ENCODE results near the gene CDKL1.
"Not testable (repeated sequence)": the region's sequence is repeated elsewhere in the genome, so short reads cannot be mapped to it uniquely, and the experiment has no call there.

The CDKL1 gene

DNA sequence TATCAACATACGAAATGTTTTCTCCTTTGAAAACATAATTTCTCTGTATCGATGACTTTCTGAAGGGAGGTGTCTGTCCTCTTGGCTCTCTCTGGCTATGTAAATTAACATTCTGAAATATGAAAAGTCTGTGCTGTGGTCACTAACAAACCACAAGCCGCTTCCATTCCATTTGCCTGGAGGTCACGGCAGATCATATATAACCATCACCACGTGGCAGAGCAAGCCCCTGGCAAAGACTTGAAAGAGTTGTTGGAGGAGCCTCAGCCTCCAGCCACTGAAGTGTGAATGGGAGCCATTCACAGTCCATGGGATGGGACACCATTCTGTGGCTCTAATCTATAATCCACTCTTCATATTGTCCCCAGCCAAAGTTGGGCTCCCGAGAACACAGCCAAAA, 39.6 kb downstream of the CDKL1 start:
- no peak for DNase-seq (ENCODE audit: low spot score)

DNA sequence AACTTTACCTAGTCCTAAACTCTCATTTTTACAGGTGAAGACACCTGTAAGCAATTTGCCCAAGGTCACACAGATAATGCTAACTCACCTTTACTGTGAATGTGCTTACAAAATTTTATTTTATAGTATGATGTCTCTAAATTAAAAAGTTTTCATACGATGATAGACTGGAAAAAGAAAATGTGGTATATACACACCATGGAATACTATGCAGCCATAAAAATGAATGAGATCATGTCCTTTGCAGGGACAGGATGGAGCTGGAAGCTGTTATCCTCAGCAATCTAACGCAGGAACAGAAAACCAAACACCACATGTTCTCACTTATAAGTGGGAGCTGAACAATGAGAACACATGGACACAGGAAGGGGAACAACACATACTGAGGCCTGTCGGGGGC, 40.4 kb downstream of the CDKL1 start:
- DNase-seq (ENCODE audit: low spot score), result not testable (repeated sequence)

DNA sequence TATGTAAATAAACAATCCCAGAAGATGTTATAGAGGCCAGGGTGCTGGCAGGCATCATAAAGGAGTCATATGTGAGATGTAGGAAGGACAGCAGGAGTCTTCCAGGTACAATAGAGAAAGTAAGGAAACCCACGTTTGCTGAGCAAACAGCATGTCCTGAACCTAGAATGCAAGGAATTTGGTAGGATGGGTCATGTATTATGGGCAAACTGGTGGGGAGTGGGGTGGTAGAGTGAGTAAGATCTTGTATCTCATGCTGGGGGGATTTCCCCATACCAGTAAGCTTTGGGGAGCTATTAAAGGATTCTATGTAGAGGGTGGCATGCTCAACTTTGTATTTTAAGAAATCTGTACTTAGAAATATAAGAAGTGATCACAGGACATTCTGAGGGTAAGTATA, 41.0 kb downstream of the CDKL1 start:
- no peak for DNase-seq (ENCODE audit: low spot score)

- DNase-seq (ENCODE audit: low spot score), result no peak
These were observed 42.2 kb downstream of the CDKL1 start for GRCh38 chr14:50354527-50354926.

DNA sequence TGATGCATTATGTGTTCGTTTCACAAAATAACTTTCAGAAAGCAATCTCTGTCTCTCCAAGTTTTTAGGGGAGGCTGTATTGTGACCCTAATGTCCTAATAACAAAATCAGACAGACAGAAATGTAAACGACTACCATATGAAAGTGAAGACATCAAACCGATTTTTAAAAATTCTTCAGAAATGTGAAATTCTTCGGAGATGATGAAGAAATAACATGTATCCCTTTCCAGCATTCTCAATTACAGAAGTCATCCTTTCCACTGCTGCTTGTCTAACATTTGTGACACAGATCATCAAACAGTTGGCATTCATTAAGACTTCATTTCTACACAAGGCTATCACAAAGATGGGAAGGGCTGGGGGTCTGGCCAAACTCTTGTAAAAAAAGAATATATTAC, 43.6 kb downstream of the CDKL1 start:
- no peak for DNase-seq (ENCODE audit: low spot score)

- DNase-seq (ENCODE audit: low spot score), result no peak
These were observed 44.1 kb downstream of the CDKL1 start for GRCh38 chr14:50352584-50352983.

DNA sequence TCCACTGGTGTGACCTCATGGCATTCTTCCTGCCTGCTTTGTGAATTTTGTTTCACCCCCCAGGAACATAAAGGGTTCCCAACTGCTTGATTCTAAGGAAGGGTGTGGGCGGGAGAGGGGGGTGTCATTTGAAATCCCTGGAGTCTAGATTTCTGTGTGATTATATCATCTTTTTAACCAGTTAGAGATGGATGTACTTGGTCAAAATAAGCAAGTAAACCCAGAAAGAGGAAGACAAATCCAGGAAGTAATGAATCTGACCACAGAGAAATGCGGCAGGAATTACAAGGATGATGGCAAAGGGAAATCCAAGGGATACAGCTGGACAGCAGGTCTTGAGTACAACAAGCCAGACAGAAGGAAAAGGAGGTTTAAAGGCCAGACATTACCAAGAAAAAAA, 45.7 kb downstream of the CDKL1 start:
- DNase-seq (ENCODE audit: low spot score), result no peak

- DNase-seq (ENCODE audit: low spot score), result no peak
These were observed 47.7 kb downstream of the CDKL1 start for GRCh38 chr14:50348933-50349332.

DNA sequence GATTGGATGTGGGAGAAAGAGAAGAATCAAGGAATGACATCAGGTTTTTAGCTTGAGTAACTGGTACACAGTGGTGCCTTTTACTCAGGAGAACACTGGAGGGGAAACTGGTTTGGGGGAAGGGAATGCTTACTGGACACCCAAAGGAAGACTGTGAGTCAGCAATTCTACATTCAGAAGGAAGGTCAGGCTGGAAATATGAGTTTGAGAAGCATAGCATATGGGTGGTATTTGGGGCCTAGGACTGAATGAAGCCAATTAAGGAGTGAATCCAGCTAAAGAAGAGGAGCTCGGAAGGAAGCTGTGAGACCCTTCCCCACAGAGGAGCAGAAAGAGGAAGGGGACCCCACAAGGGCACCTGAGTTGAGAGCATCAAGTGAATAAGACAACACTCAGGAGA, 49.2 kb downstream of the CDKL1 start:
- DNase-seq (ENCODE audit: low spot score), result no peak

DNA sequence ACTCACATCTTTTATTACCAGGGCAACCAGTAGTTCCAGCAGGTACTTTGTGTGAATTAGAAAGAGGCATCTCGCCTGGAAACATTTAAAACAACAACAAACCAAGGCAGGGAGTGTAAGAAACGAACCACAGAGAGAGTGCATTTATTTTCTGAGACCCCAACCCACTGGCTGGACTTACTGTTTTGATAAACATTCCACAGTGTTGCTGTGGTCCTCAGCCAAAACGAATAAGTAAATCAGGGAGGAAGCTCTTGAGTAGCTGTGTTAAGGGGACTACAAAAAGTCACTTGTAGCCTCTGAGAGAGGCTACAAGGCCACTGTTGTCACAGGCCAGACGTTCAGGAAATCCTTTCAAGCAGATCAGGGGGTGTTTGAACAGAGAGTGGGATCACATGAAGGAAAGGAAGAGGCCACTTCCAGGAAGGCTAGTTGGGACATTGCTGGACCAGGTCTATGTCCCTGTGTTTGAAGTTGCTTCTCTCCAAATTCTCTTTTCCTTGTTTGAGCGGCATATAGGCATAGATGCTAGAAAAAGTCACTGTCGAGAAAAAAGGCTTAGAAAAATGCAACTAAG, 50.7 kb downstream of the CDKL1 start:
- DNase-seq (ENCODE audit: low spot score), result no peak

DNA sequence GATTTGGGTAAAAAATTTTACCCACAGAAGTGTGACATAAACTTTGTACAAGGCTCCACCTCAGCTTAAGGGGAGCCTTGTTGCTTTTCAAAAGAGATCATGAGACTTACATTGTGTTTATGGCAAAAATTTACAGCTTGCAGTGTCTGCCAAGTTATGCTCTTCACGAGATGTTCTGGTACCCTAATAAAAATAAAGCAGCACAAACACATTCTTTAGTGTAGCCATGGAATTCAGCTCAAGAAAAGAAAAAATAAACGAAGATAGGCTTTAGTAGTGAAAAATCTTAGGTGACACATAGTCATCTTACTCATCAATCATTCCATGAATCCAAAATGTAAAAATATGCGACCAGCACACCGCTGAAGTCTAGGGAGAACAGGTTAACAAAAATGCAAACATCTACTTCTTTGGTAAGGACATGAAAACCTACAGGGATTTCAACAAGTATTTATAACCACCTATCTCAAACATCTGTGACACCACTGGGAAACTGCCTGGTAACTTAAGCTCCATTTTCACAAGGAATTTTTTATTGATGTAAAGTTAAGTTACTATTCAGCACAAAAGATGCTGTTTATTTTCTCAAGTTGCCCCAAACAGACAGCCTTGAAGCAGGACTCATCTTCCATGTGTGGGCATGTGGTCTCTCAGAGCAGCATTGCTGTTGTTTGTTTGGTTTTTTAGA, 51.7 kb downstream of the CDKL1 start:
- no peak for DNase-seq (ENCODE audit: low spot score)

- DNase-seq (ENCODE audit: low spot score), result no peak
These were observed 52.4 kb downstream of the CDKL1 start for GRCh38 chr14:50344116-50344775.

- DNase-seq (ENCODE audit: low spot score), result no peak
These were observed 53.2 kb downstream of the CDKL1 start for GRCh38 chr14:50343434-50343833.

DNA sequence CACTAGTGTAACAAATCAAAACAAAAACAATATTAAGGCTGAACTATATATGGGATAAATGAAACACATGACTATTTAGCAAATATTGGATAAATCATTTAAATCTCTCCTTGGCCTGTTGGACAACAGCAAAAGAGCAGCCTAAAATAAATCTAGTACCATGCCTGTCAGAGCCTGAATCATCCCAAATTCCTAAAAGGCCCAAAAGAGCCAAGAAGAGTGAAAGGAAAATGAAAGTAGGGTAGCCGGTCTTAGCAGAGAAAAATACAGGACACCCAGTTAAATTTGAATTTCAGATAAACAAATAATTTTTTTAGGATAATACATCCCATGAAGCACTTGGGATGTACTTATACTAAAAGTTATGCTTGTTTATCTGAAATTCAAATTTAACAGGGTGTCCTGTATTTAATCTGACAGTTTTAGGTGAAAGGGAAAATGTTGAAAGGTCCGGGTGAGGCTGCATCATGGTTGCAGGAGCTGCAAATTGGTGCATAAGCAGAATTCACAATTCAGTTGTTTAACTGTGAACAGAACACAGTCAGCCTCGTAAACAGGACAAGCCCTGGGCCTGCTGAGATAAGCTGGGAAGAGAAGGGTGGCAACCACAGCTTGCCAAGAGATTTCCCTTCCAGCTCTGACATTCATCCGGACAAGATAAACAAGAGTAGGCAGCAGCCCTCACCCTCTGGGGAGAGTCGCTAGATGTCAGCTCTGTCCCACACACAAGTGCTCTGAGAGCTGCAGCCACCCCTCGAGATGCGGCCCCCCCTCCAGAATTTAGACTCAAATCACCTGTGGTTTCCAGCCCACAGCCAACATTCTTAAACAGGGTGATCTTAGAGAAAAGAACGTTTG, 54.2 kb downstream of the CDKL1 start:
- DNase-seq (ENCODE audit: low spot score), result no peak

GRCh38 chr14:50340963-50341362, 55.7 kb downstream of the CDKL1 start:
- no peak for DNase-seq (ENCODE audit: low spot score)

- DNase-seq (ENCODE audit: low spot score), result no peak
These were observed 56.6 kb downstream of the CDKL1 start for GRCh38 chr14:50340045-50340444.

GRCh38 chr14:50339178-50339804, 57.4 kb downstream of the CDKL1 start:
- DNase-seq (ENCODE audit: low spot score), result no peak

DNA sequence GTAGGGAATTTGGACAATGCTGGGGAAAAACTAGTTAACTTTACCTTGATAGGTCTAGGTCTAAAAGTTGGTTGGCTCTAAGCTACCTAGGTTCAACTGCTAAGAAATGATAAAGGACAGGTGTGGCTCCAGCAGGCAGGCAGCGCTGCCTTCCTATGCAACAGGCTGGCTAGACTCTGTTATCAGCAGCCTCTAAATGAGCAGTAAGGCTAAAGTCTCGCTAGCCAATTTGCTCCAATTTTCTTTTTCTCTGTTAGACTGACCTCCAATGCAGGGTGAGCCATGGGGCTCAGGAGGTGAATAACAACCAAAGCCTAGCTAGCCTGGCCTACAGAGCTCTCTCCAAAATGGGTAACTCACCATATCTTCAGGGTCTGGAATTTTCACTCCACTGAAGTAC, 58.1 kb downstream of the CDKL1 start:
- no peak for DNase-seq (ENCODE audit: low spot score)

DNA sequence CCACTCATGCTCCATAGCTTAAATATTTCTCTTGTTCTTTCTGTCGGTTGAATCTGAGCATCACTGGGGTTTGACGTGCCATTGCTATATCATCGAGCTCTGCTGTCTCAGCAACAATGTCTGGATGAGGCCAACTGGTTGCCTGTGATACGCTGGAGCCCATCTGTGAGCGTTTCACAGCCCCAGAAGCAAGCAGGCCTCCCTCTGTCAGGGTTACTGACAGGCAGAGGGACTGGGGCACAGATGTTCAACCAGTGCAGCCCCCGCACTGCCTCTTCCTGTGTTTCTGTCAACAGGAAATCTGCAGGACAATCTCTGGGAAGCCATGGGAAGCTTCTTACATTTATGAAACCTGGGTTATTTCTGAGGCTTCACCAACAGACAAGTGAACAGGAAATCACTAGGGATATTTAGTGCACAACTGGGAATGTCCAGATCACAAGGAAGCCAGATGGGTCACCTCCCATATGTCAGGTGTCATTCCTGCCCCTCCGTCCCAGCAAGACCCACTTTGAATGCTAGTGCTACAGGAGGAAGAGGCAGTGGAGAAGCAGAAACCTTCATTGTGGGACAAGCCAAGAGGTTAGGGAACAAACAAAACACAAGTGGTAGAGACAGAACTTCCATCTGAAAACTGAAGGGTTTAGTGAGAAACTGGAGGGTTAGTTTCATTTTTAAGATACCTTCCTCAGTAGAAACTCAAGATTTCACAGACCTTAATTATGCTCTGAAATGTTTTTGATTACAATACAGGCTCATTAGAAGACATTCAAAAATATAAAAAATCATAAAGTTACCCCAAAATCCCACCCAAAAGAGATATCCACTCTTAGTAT, 60.5 kb downstream of the CDKL1 start:
- DNase-seq (ENCODE audit: low spot score), result no peak

DNA sequence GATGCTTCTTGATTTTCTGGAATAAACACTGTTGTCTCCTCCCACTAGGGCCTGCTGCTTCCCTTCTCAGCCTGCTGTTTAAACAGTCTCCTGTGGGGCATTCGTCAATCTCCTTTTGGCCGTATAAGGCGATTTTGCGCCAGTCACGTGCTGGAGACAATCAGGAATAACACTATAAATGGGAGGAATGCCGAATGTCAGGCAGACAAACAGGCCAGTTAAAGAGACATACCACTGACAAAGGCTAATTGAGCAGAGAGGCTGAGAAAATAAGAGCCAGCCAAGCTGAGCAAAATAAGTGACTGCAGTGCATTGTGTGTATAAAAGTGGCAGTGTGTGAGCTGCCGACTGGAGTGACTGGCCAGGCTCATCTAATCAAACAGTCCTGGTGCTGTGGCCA, 61.3 kb downstream of the CDKL1 start:
- DNase-seq (ENCODE audit: low spot score), result no peak

GRCh38 chr14:50334211-50334610, 62.5 kb downstream of the CDKL1 start:
- no peak for DNase-seq (ENCODE audit: low spot score)

Data from HuH-7.5 (cell line).